OCI-LY1 (cell line): ENCODE data around the gene TFB2M.

Source experiments
- EZH2 ChIP-seq: fragments of 200-600 bp; sonication (generic), shearing (Covaris generic); IDR thresholded peaks from 2 replicates; pipeline ENCODE4 v1.8.0; 2017; ENCODE audit warnings: borderline replicate concordance, mixed run types, mild to moderate bottlenecking, antibody characterized with exemption, low read length, moderate library complexity, mixed read lengths
- TF ChIP-seq, protein P1 (sequence below): fragments of 200-600 bp; sonication (generic), shearing (Covaris generic); IDR thresholded peaks from 2 replicates; pipeline ENCODE4 v1.5.1; 2017; ENCODE audit warnings: mild to moderate bottlenecking, antibody characterized with exemption, low read length, moderate library complexity, mixed read lengths

GRCh38 chr1:246572785-246573184 is 6.7 kb upstream of the TFB2M start:
- TF ChIP-seq, protein P1, sequence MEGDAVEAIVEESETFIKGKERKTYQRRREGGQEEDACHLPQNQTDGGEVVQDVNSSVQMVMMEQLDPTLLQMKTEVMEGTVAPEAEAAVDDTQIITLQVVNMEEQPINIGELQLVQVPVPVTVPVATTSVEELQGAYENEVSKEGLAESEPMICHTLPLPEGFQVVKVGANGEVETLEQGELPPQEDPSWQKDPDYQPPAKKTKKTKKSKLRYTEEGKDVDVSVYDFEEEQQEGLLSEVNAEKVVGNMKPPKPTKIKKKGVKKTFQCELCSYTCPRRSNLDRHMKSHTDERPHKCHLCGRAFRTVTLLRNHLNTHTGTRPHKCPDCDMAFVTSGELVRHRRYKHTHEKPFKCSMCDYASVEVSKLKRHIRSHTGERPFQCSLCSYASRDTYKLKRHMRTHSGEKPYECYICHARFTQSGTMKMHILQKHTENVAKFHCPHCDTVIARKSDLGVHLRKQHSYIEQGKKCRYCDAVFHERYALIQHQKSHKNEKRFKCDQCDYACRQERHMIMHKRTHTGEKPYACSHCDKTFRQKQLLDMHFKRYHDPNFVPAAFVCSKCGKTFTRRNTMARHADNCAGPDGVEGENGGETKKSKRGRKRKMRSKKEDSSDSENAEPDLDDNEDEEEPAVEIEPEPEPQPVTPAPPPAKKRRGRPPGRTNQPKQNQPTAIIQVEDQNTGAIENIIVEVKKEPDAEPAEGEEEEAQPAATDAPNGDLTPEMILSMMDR: no peak
- no peak for TF ChIP-seq EZH2
